A549 (cell line): ENCODE results near the gene ERICH6.

Experiments used
- POLR2AphosphoS2 ChIP-seq: conservative IDR thresholded peaks from 2 replicates; pipeline ENCODE4 v1.6.1; 2012; ENCODE audit warnings: low read length, improper control_type of control experiment, inconsistent platforms
- TF ChIP-seq, protein P1 (sequence below): IDR thresholded peaks from 2 replicates; pipeline ENCODE4 v1.6.1; 2012; ENCODE audit warnings: low read depth, borderline replicate concordance
- TF ChIP-seq, protein P2 (sequence below): fragments of 150-350 bp; IDR thresholded peaks from 2 replicates; pipeline ENCODE4 v1.6.1; 2014; ENCODE audit warnings: low read depth, mild to moderate bottlenecking, low read length

GRCh38 chr3:150609988-150610387 is 93.7 kb downstream of the ERICH6 start:
- TF ChIP-seq, protein P1, sequence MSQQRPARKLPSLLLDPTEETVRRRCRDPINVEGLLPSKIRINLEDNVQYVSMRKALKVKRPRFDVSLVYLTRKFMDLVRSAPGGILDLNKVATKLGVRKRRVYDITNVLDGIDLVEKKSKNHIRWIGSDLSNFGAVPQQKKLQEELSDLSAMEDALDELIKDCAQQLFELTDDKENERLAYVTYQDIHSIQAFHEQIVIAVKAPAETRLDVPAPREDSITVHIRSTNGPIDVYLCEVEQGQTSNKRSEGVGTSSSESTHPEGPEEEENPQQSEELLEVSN, result no peak
- TF ChIP-seq, protein P2, sequence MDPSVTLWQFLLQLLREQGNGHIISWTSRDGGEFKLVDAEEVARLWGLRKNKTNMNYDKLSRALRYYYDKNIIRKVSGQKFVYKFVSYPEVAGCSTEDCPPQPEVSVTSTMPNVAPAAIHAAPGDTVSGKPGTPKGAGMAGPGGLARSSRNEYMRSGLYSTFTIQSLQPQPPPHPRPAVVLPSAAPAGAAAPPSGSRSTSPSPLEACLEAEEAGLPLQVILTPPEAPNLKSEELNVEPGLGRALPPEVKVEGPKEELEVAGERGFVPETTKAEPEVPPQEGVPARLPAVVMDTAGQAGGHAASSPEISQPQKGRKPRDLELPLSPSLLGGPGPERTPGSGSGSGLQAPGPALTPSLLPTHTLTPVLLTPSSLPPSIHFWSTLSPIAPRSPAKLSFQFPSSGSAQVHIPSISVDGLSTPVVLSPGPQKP, result no peak
- no peak for TF ChIP-seq POLR2AphosphoS2
